Liver (tissue), 9 donors: ENCODE data around the gene BCAT1. TPM values are rescaled to one million over a fixed set of nuclear protein-coding genes. Genes with fewer than 3 reads are reported as not detected.

ENCODE experiments used
- DNase-seq: peaks from one replicate; pipeline ENCODE4 v3.0.0-alpha.2; 2017; ENCODE audit warnings: low spot score
- H3K27ac ChIP-seq, 2 donors: one replicate each; pipeline ENCODE4 v1.7.0; 2013; ENCODE audit warnings: inconsistent platforms in 2 of 2, low read length in 2 of 2, control low read depth in 1 of 2, low read depth in 1 of 2, mild to moderate bottlenecking in 1 of 2
- H3K27me3 ChIP-seq, 4 donors: one replicate each; pipeline versions ENCODE4 v1.6.1 to v1.7.0; 2013; ENCODE audit warnings: low read length in 3 of 4, inconsistent platforms in 1 of 4, mild to moderate bottlenecking in 1 of 4, moderate library complexity in 1 of 4; ENCODE audit not compliant: control insufficient read depth in 4 of 4, insufficient read depth in 4 of 4
- H3K36me3 ChIP-seq, 4 donors: one replicate each; pipeline versions ENCODE4 v1.6.1 to v1.7.0; 2013; ENCODE audit warnings: low read length in 3 of 4, mild to moderate bottlenecking in 3 of 4, low read depth in 1 of 4, moderate library complexity in 1 of 4; ENCODE audit not compliant: control insufficient read depth in 4 of 4, insufficient read depth in 3 of 4
- H3K4me1 ChIP-seq, 4 donors: one replicate each; pipeline versions ENCODE4 v1.6.1 to v1.7.0; 2013; ENCODE audit warnings: low read length in 3 of 4, mild to moderate bottlenecking in 3 of 4, moderate library complexity in 1 of 4; ENCODE audit not compliant: control insufficient read depth in 4 of 4, insufficient read depth in 4 of 4
- H3K4me3 ChIP-seq, 3 donors: one replicate each; pipeline versions ENCODE4 v1.6.1 to v1.7.0; 2013; ENCODE audit warnings: low read length in 3 of 3, control low read depth in 1 of 3, low read depth in 1 of 3, mild to moderate bottlenecking in 1 of 3
- H3K9ac ChIP-seq, 2 donors: one replicate each; pipeline ENCODE4 v1.7.0; 2013; ENCODE audit warnings: low read length in 2 of 2, mild to moderate bottlenecking in 2 of 2, moderate library complexity in 2 of 2, control low read depth in 1 of 2, low read depth in 1 of 2
- H3K9me3 ChIP-seq, 4 donors: one replicate each; pipeline versions ENCODE4 v1.6.1 to v1.7.0; 2013; ENCODE audit warnings: low read length in 3 of 4; ENCODE audit not compliant: control insufficient read depth in 4 of 4
- ATF3 ChIP-seq: IDR thresholded peaks from 2 replicates; pipeline ENCODE4 v1.6.1; 2016; ENCODE audit warnings: antibody characterized with exemption
- CTCF ChIP-seq: fragments of 150-350 bp; IDR thresholded peaks from 2 replicates; pipeline ENCODE4 v1.5.1; 2017; ENCODE audit warnings: improper control_type of control experiment, low read depth, low read length; ENCODE audit not compliant: missing input control
- EGR1 ChIP-seq, 2 donors: IDR thresholded peaks; 2 replicates each; pipeline ENCODE4 v1.6.1; 2016 to 2018; ENCODE audit warnings: antibody characterized with exemption in 2 of 2, low read depth in 2 of 2
- FOXA1 ChIP-seq: IDR thresholded peaks from 2 replicates; pipeline ENCODE4 v1.6.1; 2016; ENCODE audit warnings: antibody characterized with exemption
- FOXA2 ChIP-seq: IDR thresholded peaks from 2 replicates; pipeline ENCODE4 v1.6.1; 2016; ENCODE audit warnings: antibody characterized with exemption
- GABPA ChIP-seq, 2 donors: IDR thresholded peaks in 1 of 2; conservative IDR thresholded peaks in 1 of 2; 2 replicates each; pipeline ENCODE4 v1.6.1; 2016; ENCODE audit warnings: antibody characterized with exemption in 2 of 2, mild to moderate bottlenecking in 1 of 2, moderate library complexity in 1 of 2
- HNF4A ChIP-seq, 2 donors: conservative IDR thresholded peaks; 2 replicates each; pipeline ENCODE4 v1.6.1; 2016; ENCODE audit warnings: antibody characterized with exemption in 2 of 2, mild to moderate bottlenecking in 2 of 2
- HNF4G ChIP-seq: IDR thresholded peaks from 2 replicates; pipeline ENCODE4 v1.6.1; 2016; ENCODE audit warnings: antibody characterized with exemption
- JUND ChIP-seq, 2 donors: IDR thresholded peaks; 2 replicates each; pipeline ENCODE4 v1.6.1; 2016; ENCODE audit warnings: antibody characterized with exemption in 2 of 2
- MAX ChIP-seq: IDR thresholded peaks from 2 replicates; pipeline ENCODE4 v1.6.1; 2016; ENCODE audit warnings: antibody characterized with exemption
- NR2F2 ChIP-seq: IDR thresholded peaks from 2 replicates; pipeline ENCODE4 v1.6.1; 2016; ENCODE audit warnings: antibody characterized with exemption
- RAD21 ChIP-seq, 2 donors: IDR thresholded peaks; 2 replicates each; pipeline ENCODE4 v1.6.1; 2016; ENCODE audit warnings: antibody characterized with exemption in 2 of 2, mild to moderate bottlenecking in 2 of 2
- REST ChIP-seq: IDR thresholded peaks from 2 replicates; pipeline ENCODE4 v1.6.1; 2016; ENCODE audit warnings: antibody characterized with exemption, mild to moderate bottlenecking
- RXRA ChIP-seq, 2 donors: IDR thresholded peaks; 2 replicates each; pipeline ENCODE4 v1.6.1; 2017 to 2018; ENCODE audit warnings: antibody characterized with exemption in 2 of 2, mild to moderate bottlenecking in 1 of 2
- SP1 ChIP-seq: IDR thresholded peaks from 2 replicates; pipeline ENCODE4 v1.6.1; 2018; ENCODE audit warnings: antibody characterized with exemption, mild to moderate bottlenecking
- TAF1 ChIP-seq: conservative IDR thresholded peaks from 2 replicates; pipeline ENCODE4 v1.6.1; 2016; ENCODE audit warnings: antibody characterized with exemption, mild to moderate bottlenecking
- YY1 ChIP-seq: IDR thresholded peaks from 2 replicates; pipeline ENCODE4 v1.6.1; 2016; ENCODE audit warnings: antibody characterized with exemption, mild to moderate bottlenecking
- WGBS: extraction: QIAGEN DNeasy Blood & Tissue Kit; methylation state at CpG from one replicate; pipeline ENCODE4 v1.1.7; 2013; 5-methylcytosine and 5-hydroxymethylcytosine counted together
- polyA plus RNA-seq, 2 donors: library from polyadenylated mRNA; stranded (reverse) in 1 of 2; unstranded in 1 of 2; fragments of 200-250 nt in 1 of 2; fragments of >200 nt in 1 of 2; fragmentation: Nextera tagmentation in 1 of 2; extraction: Ambion mirVana in 1 of 2; gene quantifications; one replicate each; pipeline versions ENCODE4 v1.2.1 to v1.2.3, GENCODE V29; 2013 to 2015
- total RNA-seq, 2 donors: library from RNA; depleted of rRNA; stranded (reverse); fragments of >200 nt; gene quantifications; one replicate each; pipeline ENCODE4 v1.2.3, GENCODE V29; 2014
- donor health status: healthy.
- donor health status: healthy.
- donor health status: healthy.
- donor health status: healthy.
- donor health status: healthy.

BCAT1 gene
- total and polyA plus RNA-seq, 4 donors, result 0.14 to 10.0 (median 0.85) TPM

GRCh38 chr12:24920141-24920540 is 28.8 kb downstream of the BCAT1 start:
- TF ChIP-seq RXRA (IDR thresholded peaks at IDR 0.05), result no peak
- no peak for TF ChIP-seq REST
- TF ChIP-seq YY1, result no peak
- TF ChIP-seq ATF3, result no peak
- no peak for TF ChIP-seq CTCF
- no peak for TF ChIP-seq EGR1 (IDR thresholded peaks at IDR 0.05; ENCODE audit: low read depth in 2 of 2)
- TF ChIP-seq JUND (IDR thresholded peaks at IDR 0.05), result no peak
- TF ChIP-seq MAX, result no peak
- no peak for TF ChIP-seq HNF4G
- TF ChIP-seq GABPA (IDR thresholded peaks at IDR 0.05 in 1 of 2, conservative IDR thresholded peaks at IDR 0.05 in 1 of 2), result no peak
- TF ChIP-seq FOXA1, result no peak

GRCh38 chr12:24919346-24920001 is 29.4 kb downstream of the BCAT1 start:
- no peak overlapping the region for H3K27ac ChIP-seq
- H3K9ac ChIP-seq, result no peak overlapping the region
- no peak for DNase-seq
- no peaks in the 10 kb centered on the region for H3K9me3 ChIP-seq
- 70% methylated on average over 4 of the region's 4 CpGs for WGBS
- H3K4me1 ChIP-seq, result no peaks in the 10 kb centered on the region
- no peaks in the 10 kb centered on the region for H3K36me3 ChIP-seq
- no peaks in the 10 kb centered on the region for H3K27me3 ChIP-seq
- no peak overlapping the region for H3K4me3 ChIP-seq
- TF ChIP-seq FOXA2, result no peak
- TF ChIP-seq EGR1 (IDR thresholded peaks at IDR 0.05; ENCODE audit: low read depth in 2 of 2), result no peak
- TF ChIP-seq NR2F2, result no peak
- no peak for TF ChIP-seq RXRA (IDR thresholded peaks at IDR 0.05)
- no peak for TF ChIP-seq HNF4A (conservative IDR thresholded peaks at IDR 0.05)
- no peak for TF ChIP-seq YY1
- no peak for TF ChIP-seq MAX
- TF ChIP-seq SP1, result no peak
- no peak for TF ChIP-seq TAF1
- TF ChIP-seq REST, result no peak
- no peak for TF ChIP-seq ATF3
- TF ChIP-seq RAD21 (IDR thresholded peaks at IDR 0.05), result no peak
- TF ChIP-seq GABPA (IDR thresholded peaks at IDR 0.05 in 1 of 2, conservative IDR thresholded peaks at IDR 0.05 in 1 of 2), result no peak
- TF ChIP-seq JUND (IDR thresholded peaks at IDR 0.05), result no peak
- no peak for TF ChIP-seq FOXA1
- TF ChIP-seq CTCF, result no peak
- TF ChIP-seq HNF4G, result no peak

More at GRCh38 chr12:24920141-24920540, 28.8 kb downstream of the BCAT1 start:
- Histone ChIP-seq H3K36me3 (no peaks in the 10 kb centered on the region), H3K27ac (no peak overlapping the region), H3K4me3 (no peak overlapping the region), H3K4me1 (no peaks in the 10 kb centered on the region), H3K9ac (no peak overlapping the region), H3K27me3 (no peaks in the 10 kb centered on the region), H3K9me3 (no peaks in the 10 kb centered on the region)
- 94% methylated on average over 3 of the region's 3 CpGs for WGBS
- DNase-seq, result no peak
